ENCODE measurements around the gene LMAN1.

GRCh38 chr18:59360381-59360780 is 1.3 kb upstream of the LMAN1 start:
- TF ChIP-seq, protein P1, sequence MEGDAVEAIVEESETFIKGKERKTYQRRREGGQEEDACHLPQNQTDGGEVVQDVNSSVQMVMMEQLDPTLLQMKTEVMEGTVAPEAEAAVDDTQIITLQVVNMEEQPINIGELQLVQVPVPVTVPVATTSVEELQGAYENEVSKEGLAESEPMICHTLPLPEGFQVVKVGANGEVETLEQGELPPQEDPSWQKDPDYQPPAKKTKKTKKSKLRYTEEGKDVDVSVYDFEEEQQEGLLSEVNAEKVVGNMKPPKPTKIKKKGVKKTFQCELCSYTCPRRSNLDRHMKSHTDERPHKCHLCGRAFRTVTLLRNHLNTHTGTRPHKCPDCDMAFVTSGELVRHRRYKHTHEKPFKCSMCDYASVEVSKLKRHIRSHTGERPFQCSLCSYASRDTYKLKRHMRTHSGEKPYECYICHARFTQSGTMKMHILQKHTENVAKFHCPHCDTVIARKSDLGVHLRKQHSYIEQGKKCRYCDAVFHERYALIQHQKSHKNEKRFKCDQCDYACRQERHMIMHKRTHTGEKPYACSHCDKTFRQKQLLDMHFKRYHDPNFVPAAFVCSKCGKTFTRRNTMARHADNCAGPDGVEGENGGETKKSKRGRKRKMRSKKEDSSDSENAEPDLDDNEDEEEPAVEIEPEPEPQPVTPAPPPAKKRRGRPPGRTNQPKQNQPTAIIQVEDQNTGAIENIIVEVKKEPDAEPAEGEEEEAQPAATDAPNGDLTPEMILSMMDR (IDR thresholded peaks at IDR 0.05): no peak
- no peak for TF ChIP-seq POLR2A (IDR thresholded peaks at IDR 0.05)

Data from tibial nerve (tissue), 3 donors.